A549 (cell line): ENCODE data around the gene MTCL1.

ENCODE experiments used
- BHLHE40 ChIP-seq: IDR thresholded peaks from 2 replicates; pipeline ENCODE4 v1.6.1; 2012; ENCODE audit warnings: low read depth, low read length, inconsistent platforms
- CHD2 ChIP-seq: fragments of 150-350 bp; IDR thresholded peaks from 2 replicates; pipeline ENCODE4 v1.6.1; 2014; ENCODE audit warnings: low read length; ENCODE audit not compliant: partially characterized antibody
- CTCF ChIP-seq: fragments of >200 bp; sonication (Bioruptor Twin); formaldehyde crosslinking; IDR thresholded peaks from 3 replicates; pipeline ENCODE4 v1.5.1; 2016
- EHMT2 ChIP-seq: fragments of 200-600 bp; sonication (generic); IDR thresholded peaks from 2 replicates; pipeline ENCODE4 v1.6.1; 2016; ENCODE audit warnings: antibody characterized with exemption, low read depth, mild to moderate bottlenecking, moderate library complexity
- EP300 ChIP-seq, 2 experiments: fragments of >200 bp; sonication (Bioruptor Twin); formaldehyde crosslinking; IDR thresholded peaks; 2 replicates in 1 of 2; 3 replicates in 1 of 2; pipeline ENCODE4 v1.6.1; 2016 to 2017
- HDAC2 ChIP-seq: fragments of 200-600 bp; sonication (generic); IDR thresholded peaks from 2 replicates; pipeline ENCODE4 v1.6.1; 2016
- HES2 ChIP-seq: fragments of >200 bp; sonication (Bioruptor Twin); formaldehyde crosslinking; IDR thresholded peaks from 2 replicates; pipeline ENCODE4 v1.6.1; 2016
- HMGXB4 ChIP-seq: fragments of 250-450 bp; sonication (Bioruptor Pico); IDR thresholded peaks from 2 replicates; pipeline ENCODE4 v1.5.0; 2021; ENCODE audit warnings: mild to moderate bottlenecking, moderate library complexity, borderline replicate concordance
- MAFK ChIP-seq: fragments of 450-650 bp; IDR thresholded peaks from 2 replicates; pipeline ENCODE4 v1.6.1; 2014; ENCODE audit not compliant: partially characterized antibody
- MYC ChIP-seq: IDR thresholded peaks from 2 replicates; pipeline ENCODE4 v1.6.1; 2012; ENCODE audit warnings: mild to moderate bottlenecking, inconsistent platforms, low read length, improper control_type of control experiment, borderline replicate concordance
- POLR2A ChIP-seq: IDR thresholded peaks from 2 replicates; pipeline ENCODE4 v1.6.1; 2012; ENCODE audit warnings: mild to moderate bottlenecking, low read length
- RFX5 ChIP-seq: fragments of 450-650 bp; IDR thresholded peaks from 2 replicates; pipeline ENCODE4 v1.7.1; 2014; ENCODE audit warnings: antibody characterized with exemption, mild to moderate bottlenecking, moderate library complexity
- ZFP36 ChIP-seq: fragments of 450-650 bp; IDR thresholded peaks from 2 replicates; pipeline ENCODE4 v1.6.1; 2014; ENCODE audit warnings: borderline replicate concordance; ENCODE audit not compliant: partially characterized antibody
- TF ChIP-seq, protein P1 (sequence below): IDR thresholded peaks from 2 replicates; pipeline ENCODE4 v1.6.1; 2012

DNA sequence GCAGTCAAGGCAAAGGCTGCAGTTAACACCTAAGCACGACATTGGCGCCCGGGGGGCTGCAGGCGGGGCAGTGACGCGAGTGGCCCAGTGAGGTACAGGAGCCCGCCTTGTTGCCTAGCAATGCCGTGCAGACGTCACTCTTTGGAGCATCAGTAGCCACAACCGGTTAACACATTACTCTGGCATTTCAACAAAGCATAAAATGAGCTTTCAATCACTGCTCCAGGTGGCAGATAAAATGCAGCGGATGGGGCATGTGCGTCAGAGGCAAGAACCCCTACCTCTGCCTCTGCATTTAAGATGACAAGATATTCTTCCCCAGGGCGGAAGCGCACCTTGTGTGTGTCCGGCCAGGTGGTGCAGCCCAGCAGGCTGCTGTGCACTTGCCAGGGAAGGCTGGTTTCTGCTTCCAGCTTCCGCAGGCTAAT, 139.4 kb downstream of the MTCL1 start:
- TF ChIP-seq CTCF (no peak), POLR2A (no peak), ZFP36 (no peak), EHMT2 (no peak), MAFK (no peak), HES2 (no peak), HDAC2 (no peak), BHLHE40 (no peak), MYC (no peak), EP300 (IDR thresholded peaks at IDR 0.05) (no peak), HMGXB4 (CRISPR knock-in tag) (no peak), RFX5 (no peak), CHD2 (no peak)
- TF ChIP-seq, protein P1, sequence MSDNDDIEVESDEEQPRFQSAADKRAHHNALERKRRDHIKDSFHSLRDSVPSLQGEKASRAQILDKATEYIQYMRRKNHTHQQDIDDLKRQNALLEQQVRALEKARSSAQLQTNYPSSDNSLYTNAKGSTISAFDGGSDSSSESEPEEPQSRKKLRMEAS: no peak
